Suppressor macrophage (primary cell): Measurements from ENCODE around the gene LRRC55.
"Not testable (repeated sequence)": the region's sequence is repeated elsewhere in the genome, so short reads cannot be mapped to it uniquely, and the experiment has no call there.

Experiments used
- DNase-seq, 4 experiments: peaks; one replicate each; pipeline ENCODE4 v3.0.0-alpha.2; 2020 to 2022

Gene LRRC55

DNA sequence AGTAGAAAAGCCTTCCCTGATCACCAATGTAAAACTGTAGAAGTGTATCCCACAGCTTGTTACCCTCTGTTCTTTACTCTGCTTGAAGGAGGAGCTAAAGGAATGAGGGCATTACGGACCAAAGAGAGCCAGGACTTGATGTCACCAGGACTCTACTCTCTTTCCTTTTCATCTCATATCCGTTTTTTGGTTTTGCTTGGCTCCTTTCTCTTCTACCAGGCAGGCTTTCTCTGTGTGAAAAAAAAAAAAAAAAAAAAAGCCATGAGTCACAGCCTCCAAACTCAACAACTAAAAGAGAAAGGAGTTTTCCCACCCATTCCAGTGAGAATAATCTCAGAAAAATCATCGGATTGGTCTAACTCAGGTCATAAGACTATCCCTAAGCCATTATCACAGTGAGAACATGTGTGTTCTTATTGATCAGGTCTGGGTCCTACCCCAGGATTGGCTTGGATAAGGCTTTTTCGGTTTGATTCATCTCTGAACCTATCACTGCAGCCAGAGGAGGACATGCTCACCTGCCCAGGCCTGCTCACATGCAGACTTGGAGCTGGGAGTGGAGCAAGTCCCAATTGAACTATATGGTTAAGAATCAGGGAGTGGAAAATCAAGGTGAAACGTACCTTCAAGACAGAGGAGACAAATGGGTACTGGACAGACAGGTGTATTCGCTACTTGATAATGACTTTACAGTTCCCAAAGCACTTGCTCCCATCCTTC, 19.4 kb upstream of the LRRC55 start:
- DNase-seq, result no peak

DNA sequence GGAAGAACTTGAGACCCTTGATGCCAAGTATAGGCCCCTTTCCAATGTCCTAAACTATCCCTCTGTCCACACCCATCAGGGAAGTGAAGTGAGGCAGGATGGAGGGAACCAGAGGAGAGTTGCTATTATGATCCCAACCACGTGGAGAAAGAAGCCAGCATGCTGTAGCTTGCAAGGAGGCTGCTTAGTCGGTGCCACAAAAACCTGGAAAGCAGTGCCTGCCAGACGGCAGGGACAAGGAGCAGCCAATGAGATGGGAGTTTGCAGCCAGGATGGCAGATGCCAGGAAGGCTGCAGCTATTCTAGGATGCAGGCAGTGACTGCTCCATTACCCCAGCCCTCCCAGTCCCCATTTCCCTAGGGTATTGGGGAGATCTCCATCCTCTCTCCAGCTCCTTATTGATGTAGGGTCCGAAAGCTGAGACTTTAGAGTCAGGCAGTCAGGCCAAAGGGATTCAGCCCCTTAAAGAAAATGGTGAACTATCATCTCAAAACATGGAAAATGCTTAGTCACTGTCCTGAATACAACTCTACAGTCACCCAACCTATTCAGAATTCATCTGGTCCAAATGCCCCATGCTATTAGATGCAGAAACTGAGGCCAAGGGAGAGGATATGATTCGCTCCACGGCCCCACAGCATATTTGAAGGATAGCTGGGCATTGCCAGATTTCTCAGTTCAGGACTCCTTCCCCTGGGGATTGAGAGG, 18.4 kb upstream of the LRRC55 start:
- DNase-seq, result no peak

DNA sequence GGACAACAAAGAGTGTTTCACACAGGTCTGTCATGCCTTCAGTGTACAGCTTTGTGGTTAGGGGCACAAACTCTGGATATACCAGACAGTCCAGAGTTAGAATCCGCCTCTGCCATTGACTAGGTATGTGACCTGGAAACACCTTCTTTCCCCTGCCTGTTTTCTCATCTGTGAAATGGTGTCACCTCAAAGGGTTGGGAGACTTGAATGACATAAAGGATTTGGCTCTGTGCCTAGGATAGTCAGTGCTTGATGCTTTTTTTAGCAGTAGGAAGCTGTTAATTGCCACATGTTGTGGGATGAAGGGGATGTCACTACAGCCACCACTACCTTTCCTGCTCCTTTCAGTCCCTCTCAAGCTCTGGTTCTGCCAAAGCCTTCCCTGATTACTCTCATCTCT, 17.4 kb upstream of the LRRC55 start:
- peak in 1 of 4 experiments; percentile 6 for DNase-seq

DNA sequence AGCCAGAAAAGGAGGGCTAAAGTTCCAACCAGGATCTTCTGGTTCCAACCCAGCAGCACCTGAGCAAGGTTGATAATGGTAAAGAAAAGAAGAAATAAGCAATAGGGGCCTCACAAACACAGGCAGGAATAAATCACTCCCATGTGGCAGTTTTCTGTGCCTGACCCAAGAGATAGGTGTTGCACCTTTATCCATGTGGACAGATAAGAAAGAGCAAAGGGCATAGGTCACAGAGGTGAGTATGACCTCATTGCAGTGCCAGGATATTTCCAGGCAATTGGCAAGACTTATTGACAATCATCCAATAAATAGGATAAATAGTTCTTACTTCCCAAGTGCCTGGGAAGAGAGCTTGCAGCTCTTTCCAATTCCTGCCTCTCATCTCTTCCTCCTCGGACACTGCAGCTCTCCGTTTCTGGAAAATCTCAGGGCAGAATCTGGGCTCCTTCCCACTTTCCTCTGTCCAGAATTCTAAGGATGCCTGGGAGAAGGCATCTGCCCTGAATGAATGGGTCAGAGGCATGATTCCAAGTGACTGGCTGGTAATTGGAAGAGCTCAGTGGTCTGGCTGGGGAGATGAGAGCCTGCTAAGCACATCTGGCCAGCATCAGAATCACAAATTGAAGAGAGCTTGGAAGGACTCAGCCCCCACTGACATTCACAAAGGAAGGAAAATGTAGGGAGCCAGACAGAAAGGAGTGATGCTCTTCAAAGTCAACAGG, 14.5 kb upstream of the LRRC55 start:
- no peak for DNase-seq

DNA sequence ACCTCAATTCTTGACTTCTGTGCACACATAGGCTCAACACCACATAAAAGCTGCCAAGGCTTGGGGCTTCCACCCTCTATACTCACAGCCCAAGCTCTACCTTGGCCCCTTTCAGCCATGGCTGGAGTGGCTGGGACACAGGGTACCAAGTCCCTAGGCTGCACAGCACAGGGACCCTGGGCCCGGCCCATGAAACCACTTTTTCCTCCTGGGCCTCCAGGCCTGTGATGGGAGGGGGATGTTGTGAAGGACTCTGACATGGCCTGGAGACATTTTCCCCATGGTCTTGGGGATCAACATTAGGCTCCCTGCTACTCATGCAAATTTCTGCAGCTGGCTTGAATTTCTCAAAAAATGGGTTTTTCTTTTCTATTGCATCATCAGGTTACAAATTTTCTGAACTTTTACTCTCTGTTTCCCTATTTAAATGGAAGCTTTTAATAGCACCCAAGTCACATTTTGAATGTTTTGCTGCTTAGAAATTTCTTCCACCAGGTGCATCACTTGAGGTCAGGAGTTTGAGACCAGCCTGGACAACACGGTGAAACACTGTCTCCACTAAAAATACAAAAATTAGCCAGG, 11.9 kb upstream of the LRRC55 start:
- not testable (repeated sequence) for DNase-seq

DNA sequence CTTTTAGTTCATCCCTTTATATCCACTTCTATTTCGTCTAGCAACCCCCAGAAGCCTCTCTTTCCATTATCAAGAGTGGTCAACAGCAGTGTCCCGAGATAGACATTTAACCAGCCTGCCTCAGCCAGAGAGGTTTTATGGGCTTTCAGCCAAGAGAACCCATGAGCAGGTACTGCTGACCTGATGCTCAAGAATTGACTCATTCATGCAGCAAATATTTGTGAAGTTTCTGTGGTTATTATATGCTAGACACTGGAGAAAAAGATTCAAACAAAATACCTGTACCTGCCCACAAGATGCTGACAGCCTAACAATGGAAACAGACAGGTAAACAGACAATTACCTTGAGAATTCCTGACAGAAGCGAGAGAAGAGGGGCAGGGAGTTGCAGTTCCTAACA, 9.7 kb upstream of the LRRC55 start:
- DNase-seq, result no peak

DNA sequence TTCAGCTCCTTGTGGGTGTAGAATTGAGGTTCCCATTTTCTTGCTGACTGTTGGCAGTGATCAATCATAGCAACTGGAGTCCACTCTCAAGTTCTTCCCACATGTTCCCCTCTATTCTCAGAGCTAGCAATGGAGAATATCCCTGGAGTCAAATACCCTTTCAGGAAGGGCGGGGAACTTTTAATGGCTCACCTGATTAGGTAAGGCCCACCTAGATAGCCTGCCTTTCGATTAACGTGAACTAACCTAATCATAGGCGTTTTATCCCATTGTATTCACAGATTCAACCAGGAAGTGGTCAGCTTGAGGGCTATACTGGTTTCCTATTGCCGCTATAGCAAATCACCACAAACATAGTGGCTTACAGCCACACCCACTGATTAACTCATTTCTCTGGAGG, 7.1 kb upstream of the LRRC55 start:
- no peak for DNase-seq

DNA sequence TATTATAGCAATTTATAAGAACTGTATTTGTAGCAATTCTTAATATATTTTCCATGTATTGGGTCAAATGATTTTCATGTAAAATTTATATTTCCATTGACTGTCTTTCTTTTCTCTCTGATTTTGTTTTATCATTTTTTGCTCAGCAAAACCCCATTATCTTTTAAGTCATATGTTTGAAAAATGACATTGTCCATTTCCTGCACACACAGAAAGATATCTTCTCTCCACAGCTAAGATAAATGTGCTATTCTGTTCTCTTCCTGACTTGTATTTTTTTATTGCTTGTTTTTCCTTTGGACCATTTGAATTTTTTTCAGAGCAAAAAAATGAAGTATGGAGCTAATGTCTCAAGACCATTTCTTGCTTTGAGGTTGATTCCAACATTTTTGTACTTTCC, 6.3 kb upstream of the LRRC55 start:
- DNase-seq, result no peak

DNA sequence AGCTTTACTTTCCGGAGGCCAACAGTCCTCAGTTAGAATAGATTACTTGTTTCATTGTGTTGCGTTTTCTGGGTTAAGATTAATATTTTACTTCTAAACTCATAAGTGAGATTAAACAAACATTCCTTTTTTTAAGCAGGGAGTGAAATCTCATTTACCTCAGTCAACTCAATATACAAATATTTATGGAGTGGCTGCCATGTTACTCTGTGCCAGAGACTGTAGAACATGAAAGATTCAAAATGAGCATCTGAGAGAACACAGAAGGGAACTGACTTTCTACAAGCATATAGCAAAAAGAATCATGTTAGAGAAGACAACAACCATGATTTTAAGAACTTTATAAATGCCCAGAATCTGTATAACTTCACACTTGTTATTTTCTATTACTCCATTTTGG, 3.4 kb upstream of the LRRC55 start:
- no peak for DNase-seq

DNA sequence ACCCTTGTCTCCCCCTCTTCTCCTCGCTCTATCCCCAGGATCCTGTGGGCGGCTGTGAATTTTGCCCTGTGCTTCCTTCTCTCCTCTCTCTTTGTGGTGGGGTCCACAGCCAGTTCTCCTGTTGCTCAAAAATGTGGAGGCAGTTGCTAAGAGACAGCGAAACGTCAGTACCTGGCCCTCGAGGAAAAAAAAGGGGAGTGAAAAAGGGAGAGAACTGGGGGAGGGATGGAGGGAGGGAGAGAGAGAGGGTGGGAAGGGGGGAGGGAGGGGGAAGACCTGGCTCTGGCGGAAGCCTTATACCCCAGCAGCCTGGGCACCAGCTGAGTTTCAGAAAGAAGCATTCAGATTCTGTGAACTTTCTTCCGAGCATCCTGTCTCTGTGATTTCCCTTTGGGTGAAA, 2.1 kb upstream of the LRRC55 start:
- no peak for DNase-seq

DNA sequence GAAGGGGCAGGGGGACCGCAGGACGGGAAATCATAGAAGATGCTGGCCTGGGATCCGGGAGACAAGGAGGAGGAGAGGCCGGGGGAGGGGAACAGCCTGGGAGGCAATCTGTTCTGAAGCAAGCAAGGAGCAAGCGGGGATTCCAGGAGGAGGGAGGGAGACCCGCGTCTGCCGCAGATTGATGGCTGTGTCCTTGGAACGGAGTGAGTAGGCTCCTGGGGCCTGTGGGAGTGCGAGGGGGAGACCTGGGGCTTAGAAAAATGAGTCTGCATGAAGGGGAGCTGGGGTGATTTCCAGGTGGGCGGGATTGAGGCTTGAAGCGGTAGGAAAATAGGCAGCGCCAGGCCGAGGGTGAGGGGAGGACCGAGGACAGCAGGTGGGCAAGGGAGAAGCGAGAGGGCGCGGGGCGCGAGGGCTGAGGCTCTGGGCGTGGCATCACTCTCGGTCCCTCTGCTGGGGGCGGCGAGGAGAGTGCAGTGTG, 1.6 kb upstream of the LRRC55 start:
- DNase-seq, result no peak

DNA sequence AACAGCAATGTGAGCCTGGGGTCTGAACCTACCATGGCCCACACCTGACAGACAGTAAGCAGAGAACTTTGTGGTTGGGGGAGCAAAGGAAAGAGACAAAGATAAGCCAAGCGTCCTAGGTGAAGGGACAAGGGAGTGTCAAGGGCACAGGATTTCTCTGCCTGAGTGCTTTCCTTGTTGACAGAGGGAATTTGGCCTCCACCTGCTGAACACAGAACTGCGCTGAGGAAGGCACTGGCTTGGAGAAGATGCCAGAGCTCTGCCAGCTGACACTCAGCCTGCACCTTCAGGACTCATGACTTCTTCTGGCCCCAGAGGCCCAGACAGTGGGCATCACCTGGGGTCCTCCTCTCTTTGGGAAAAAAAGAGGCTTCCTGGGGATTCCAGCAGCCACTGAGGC, 789 bp upstream of the LRRC55 start:
- no peak for DNase-seq

DNA sequence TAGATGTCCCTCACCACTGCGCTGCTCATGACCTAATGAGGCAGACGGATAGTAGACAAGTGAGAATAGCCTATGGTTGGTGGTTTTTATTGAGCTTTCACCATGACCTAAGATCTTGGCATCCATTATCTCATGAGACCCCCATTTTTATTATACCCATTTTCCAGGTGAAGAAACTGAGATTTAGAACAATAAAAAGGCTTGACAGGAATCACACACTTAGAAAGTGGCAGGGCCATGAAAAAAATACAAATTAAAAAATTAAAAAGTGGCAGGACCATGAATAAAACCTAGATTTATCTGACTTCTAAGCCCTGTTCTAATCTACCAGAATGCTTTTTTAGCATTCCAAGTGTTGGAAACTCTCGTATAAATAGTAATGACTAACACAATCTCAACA, 1.1 kb downstream of the LRRC55 start:
- DNase-seq, result no peak

DNA sequence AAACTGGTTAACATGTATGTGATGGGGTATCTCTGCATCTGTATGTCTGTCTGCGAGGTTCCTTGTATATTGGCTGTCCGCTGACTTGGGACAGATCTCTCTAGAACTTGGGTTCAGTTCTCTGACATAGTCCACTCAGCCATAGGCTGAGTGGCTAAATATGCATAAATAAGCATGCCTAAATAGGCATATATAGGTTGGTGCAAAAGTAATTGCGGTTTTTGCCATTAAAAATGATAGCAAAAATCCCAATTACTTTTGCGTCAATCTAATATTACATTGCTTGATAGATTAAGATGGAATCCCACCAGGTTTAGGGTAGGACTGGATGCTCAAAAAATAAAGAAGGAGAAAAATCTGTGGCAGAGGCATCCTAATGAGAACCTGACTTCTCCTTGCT, 8.8 kb downstream of the LRRC55 start:
- DNase-seq, result no peak

DNA sequence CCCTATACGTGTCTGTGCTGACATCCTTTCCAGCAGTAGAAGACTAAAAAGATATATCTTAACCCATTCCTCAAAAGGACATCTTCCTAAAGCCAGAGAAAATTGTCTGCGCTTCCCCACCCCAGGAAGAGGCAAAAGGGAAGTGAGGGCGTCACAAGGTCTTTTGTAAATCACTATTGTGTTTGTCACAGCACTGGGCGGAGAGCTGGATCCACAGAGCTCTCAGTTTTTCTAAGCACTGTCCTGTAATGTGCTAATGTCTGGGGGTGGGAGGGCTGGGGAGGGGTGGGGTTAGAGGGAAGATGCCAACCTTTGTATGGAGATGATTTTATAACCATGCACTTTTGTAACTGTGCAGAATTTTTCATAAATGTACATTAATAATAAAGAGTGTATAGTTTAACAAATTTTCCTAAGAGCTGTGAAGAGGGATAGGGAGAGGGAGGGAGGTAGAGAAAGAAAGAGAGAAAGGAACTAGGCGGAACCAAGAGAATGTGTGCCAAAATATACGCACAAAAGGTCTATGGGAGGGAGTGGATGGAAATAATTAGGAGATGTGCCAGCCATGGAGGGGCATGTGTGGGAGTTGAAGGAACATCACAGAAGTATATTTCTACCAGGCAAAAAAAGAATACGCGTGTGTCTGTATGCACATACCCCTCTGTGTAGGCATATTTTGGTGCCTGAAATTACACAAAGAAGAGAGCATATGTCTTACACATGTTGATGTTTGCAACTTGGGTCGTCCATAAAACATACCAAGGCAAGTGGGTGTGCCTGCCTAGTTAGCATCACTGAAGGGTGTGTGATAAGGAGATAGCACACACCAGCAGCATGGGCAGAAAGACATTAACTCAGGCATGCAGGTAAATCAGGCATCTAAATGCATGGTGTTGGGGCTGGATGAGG, 9.8 kb downstream of the LRRC55 start:
- peak; percentile 6 to 15 (median 12) for DNase-seq

DNA sequence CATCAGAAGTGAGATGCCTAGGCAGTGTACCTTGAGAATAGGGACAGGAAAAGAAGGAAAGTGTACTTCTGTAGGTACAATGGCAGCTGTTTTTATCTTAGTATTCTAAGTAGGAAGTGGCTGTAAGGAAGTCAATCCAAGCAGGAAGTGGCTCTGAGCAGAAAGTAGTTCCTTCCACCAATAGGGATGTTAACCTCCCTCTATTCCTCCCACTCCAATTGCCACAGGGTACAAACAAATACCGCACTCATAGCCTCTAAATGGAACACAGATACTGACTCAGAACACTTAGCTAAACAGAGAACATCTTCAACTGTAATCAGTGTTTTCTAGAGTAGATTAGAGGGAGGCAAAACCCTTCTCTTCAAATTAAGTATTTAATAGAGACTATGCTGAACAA, 10.6 kb downstream of the LRRC55 start:
- DNase-seq, result peak in 3 of 4 experiments; percentile 32 to 57 (median 45)

DNA sequence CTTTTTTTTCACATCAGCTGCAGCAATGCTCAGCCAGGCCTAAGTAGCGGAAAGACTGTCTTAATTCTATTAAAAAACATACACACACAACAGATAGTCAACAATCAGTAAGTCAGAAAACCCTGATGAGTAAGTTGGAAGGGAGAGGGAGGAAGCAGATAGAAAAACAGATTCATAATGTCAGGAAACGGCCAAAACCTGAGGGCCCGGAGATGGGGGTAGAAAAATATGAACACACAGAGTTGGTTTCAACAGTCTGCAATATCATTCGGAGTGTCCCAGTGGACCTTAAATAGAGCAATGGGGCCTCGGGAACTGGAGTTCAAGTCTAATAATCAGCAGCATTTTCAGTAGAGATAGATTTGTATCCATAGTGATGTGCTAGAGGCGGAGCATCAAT, 14.8 kb downstream of the LRRC55 start:
- no peak for DNase-seq

DNA sequence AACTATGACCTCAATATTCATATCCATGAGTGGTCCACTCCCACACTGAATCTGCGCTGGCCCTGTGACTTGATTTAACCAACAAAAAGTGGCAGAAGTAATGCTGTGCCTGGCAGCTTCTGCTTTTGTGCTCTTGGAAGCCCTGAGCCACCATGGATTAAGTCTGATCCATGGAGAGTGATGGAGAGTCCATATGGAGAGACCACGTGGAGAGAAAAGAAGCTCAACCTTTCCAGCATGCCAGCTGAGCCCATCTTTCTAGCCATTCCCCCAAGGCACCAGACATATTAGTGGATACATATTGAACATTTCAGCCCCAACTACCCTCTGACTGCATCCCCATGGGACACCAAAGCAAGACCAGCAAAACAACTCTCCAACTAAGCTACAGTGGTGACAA, 16.0 kb downstream of the LRRC55 start:
- DNase-seq, result no peak

DNA sequence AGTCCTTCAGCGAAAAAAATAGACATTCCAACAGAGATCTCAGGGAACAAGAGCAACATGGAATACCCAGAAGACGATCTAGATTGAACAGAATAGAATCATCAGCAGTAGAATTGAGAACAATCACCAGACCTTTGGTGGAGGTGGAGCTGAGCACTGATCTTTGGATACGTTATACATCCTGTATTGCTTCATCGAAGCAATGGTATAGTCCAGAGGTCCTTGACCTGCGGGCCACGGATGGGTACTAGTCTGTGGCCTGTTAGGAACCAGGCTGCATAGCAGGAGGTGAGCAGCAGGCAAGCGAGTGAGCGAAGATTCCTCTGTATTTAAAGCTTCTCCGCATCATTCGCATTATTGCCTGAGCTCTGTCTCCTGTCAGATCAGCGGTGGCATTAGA, 17.6 kb downstream of the LRRC55 start:
- no peak for DNase-seq

DNA sequence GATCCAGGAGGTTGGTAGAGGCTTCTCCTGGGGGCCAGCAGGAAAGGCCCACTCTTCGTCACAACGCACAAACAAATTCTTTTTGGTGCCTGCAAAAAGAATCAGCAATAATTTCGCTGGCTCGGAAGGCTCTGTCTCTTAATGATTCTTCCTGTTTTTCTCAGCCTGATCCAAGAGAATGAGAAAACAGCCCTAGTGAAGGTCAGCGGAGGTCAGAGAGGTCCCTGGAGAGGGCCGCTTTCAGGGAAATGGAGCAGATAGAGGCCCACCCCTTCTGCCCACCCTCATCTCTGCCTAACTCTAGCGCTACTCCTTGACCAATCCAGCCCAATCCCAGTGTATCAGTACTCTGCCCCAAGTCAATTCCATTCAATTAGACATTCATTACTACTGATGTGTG, 19.2 kb downstream of the LRRC55 start:
- DNase-seq, result no peak

DNA sequence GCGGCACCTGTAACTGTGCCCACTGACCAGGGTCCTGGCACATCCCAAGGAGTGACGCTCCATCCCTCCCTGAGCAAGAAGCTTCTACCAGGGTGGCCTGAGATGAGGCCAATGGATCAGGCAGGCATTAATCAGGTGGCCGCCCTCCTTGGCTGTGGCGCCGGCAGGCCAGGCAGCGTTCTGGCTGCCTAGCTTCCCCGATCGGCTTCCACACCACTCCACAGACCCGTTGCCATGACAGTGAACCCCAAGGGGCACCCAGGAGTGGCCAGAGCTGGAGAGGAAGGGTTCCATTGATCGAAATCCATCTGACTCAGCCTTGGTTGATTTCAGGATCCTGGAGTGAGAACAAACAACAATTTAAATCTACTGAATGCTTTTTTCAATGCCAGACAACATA, 20.5 kb downstream of the LRRC55 start:
- no peak for DNase-seq

DNA sequence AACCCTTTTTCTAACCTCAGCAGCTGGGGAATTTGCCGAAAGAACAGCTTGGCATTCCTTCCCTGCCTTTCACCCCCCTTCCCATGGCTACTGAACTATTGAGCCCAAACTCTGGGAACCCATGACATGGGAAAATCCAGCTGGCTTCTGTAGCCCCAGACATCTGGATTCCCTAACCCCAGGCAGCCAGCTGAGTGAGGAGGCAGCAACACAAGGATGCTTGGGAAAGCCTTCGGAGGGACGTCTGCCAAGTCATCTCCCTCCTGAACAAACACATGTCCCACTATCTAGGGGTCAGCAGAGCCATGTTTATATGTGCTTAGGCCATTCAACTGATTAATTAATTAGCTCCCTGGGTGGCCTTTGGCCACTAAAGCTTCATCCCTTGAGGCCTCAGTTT, 21.6 kb downstream of the LRRC55 start:
- no peak for DNase-seq
